Thymus (tissue), 11 donors: Measurements from ENCODE around the gene ALB. TPM values are rescaled to one million over a fixed set of nuclear protein-coding genes. Genes with fewer than 3 reads are reported as not detected.

Experiments
- DNase-seq, 9 donors: peaks; one replicate each; pipeline ENCODE4 v3.0.0-alpha.2; 2013; ENCODE audit warnings: low spot score in 9 of 9, low read depth in 6 of 9, missing footprints in 1 of 9
- H3K27ac ChIP-seq, 2 donors: one replicate each; pipeline ENCODE4 v1.5.1; 2013; ENCODE audit warnings: control low read depth in 1 of 2, low read depth in 1 of 2, low read length in 1 of 2, mild to moderate bottlenecking in 1 of 2, moderate library complexity in 1 of 2
- H3K27me3 ChIP-seq, 2 donors: one replicate each; pipeline ENCODE4 v1.5.1; 2013; ENCODE audit warnings: low read length in 1 of 2; ENCODE audit not compliant: control insufficient read depth in 2 of 2, insufficient read depth in 1 of 2
- H3K36me3 ChIP-seq, 2 donors: one replicate each; pipeline ENCODE4 v1.5.1; 2013; ENCODE audit warnings: low read length in 1 of 2, mild to moderate bottlenecking in 1 of 2, moderate library complexity in 1 of 2; ENCODE audit not compliant: control insufficient read depth in 2 of 2, insufficient read depth in 2 of 2
- H3K4me1 ChIP-seq, 2 donors: one replicate each; pipeline ENCODE4 v1.5.1; 2013; ENCODE audit warnings: low read length in 2 of 2; ENCODE audit not compliant: control insufficient read depth in 2 of 2, insufficient read depth in 2 of 2
- H3K4me3 ChIP-seq, 2 donors: one replicate each; pipeline ENCODE4 v1.5.1; 2013; ENCODE audit warnings: low read length in 2 of 2, control low read depth in 1 of 2, mild to moderate bottlenecking in 1 of 2
- H3K9me3 ChIP-seq, 2 donors: one replicate each; pipeline ENCODE4 v1.5.1; 2013; ENCODE audit warnings: low read length in 1 of 2, mild to moderate bottlenecking in 1 of 2; ENCODE audit not compliant: control insufficient read depth in 2 of 2, insufficient read depth in 1 of 2
- WGBS: extraction: QIAGEN DNeasy Blood & Tissue Kit; methylation state at CpG from one replicate; pipeline ENCODE4 v1.1.7; 2013; 5-methylcytosine and 5-hydroxymethylcytosine counted together
- polyA plus RNA-seq: library from polyadenylated mRNA; stranded (reverse); fragments of 200-250 nt; gene quantifications from one replicate; pipeline ENCODE4 v1.2.3, GENCODE V29; 2013
- total RNA-seq: library from RNA; stranded (reverse); fragments of 120-200 nt; gene quantifications from one replicate; pipeline ENCODE4 v1.2.4, GENCODE V29; 2013
- donor health status: healthy.

ALB gene
- total and polyA plus RNA-seq, 2 donors: 2.9 to 7.5 TPM

GRCh38 chr4:73404457-73404856, 370 bp downstream of the ALB start:
- WGBS: 100% methylated on average over 1 of the region's 1 CpG
- H3K4me3 ChIP-seq: no peak overlapping the region
- H3K9me3 ChIP-seq: no peaks in the 10 kb centered on the region
- no peaks in the 10 kb centered on the region for H3K4me1 ChIP-seq
- H3K36me3 ChIP-seq: no peaks in the 10 kb centered on the region
- no peak for DNase-seq
- H3K27me3 ChIP-seq: no peaks in the 10 kb centered on the region
- no peak overlapping the region for H3K27ac ChIP-seq

- Histone ChIP-seq H3K4me3 (no peak overlapping the region), H3K27me3 (no peaks in the 10 kb centered on the region), H3K9me3 (no peaks in the 10 kb centered on the region), H3K36me3 (no peaks in the 10 kb centered on the region), H3K4me1 (no peaks in the 10 kb centered on the region), H3K27ac (no peak overlapping the region)
- no peak for DNase-seq
- WGBS: 97% methylated on average over 2 of the region's 2 CpGs
These were observed 1.1 kb downstream of the ALB start for GRCh38 chr4:73405138-73405537.

GRCh38 chr4:73406548-73406875, 2.4 kb downstream of the ALB start:
- 100% methylated on average over 1 of the region's 1 CpG for WGBS
- Histone ChIP-seq H3K36me3 (no peaks in the 10 kb centered on the region), H3K9me3 (no peaks in the 10 kb centered on the region), H3K4me1 (no peaks in the 10 kb centered on the region), H3K27ac (no peak overlapping the region), H3K27me3 (no peaks in the 10 kb centered on the region), H3K4me3 (no peak overlapping the region)
- DNase-seq: no peak

GRCh38 chr4:73407227-73407673, 3.2 kb downstream of the ALB start:
- Histone ChIP-seq H3K36me3 (no peaks in the 10 kb centered on the region), H3K9me3 (no peaks in the 10 kb centered on the region), H3K27me3 (no peaks in the 10 kb centered on the region), H3K4me3 (no peak overlapping the region), H3K4me1 (no peaks in the 10 kb centered on the region), H3K27ac (no peak overlapping the region)
- DNase-seq: no peak
- 99% methylated on average over 2 of the region's 2 CpGs for WGBS

GRCh38 chr4:73408181-73408867, 4.2 kb downstream of the ALB start:
- Histone ChIP-seq H3K4me3 (no peak overlapping the region), H3K4me1 (no peaks in the 10 kb centered on the region), H3K9me3 (no peaks in the 10 kb centered on the region), H3K36me3 (no peaks in the 10 kb centered on the region), H3K27ac (no peak overlapping the region), H3K27me3 (no peaks in the 10 kb centered on the region)
- DNase-seq: no peak
- 85% methylated on average over 4 of the region's 4 CpGs for WGBS

- H3K4me1 ChIP-seq: no peaks in the 10 kb centered on the region
- no peak for DNase-seq
- WGBS: 93% methylated on average over 6 of the region's 6 CpGs
- H3K9me3 ChIP-seq: no peaks in the 10 kb centered on the region
- H3K27ac ChIP-seq: no peak overlapping the region
- no peaks in the 10 kb centered on the region for H3K36me3 ChIP-seq
- H3K4me3 ChIP-seq: no peak overlapping the region
- no peaks in the 10 kb centered on the region for H3K27me3 ChIP-seq
These were observed 5.2 kb downstream of the ALB start for GRCh38 chr4:73409012-73409862.

GRCh38 chr4:73409978-73410548, 6.0 kb downstream of the ALB start:
- no peak overlapping the region for H3K4me3 ChIP-seq
- H3K36me3 ChIP-seq: no peaks in the 10 kb centered on the region
- H3K4me1 ChIP-seq: no peaks in the 10 kb centered on the region
- WGBS: 97% methylated on average over 8 of the region's 8 CpGs
- H3K27ac ChIP-seq: no peak overlapping the region
- no peak for DNase-seq
- no peaks in the 10 kb centered on the region for H3K27me3 ChIP-seq
- no peaks in the 10 kb centered on the region for H3K9me3 ChIP-seq

- Histone ChIP-seq H3K9me3 (no peaks in the 10 kb centered on the region), H3K4me1 (no peaks in the 10 kb centered on the region)
- WGBS: 92% methylated on average over 3 of the region's 3 CpGs
These were observed 7.0 kb downstream of the ALB start for GRCh38 chr4:73410916-73411730.

More at GRCh38 chr4:73410916-73411730, 7.0 kb downstream of the ALB start:
- H3K27ac ChIP-seq: no peak overlapping the region
- no peak for DNase-seq
- H3K27me3 ChIP-seq: no peaks in the 10 kb centered on the region
- no peak overlapping the region for H3K4me3 ChIP-seq
- no peaks in the 10 kb centered on the region for H3K36me3 ChIP-seq
